SK-N-SH treated with all-trans-retinoic acid at 6 μM for 48 hours (cell line): ENCODE data around the gene LPXN.

Source experiments
- ATAC-seq: fragments of 200-7000 bp; cut with Tn5 transposase; 3 replicates; pipeline ENCODE4 v1.9.1; 2020; ENCODE audit warnings: mild to moderate bottlenecking, moderate library complexity
- ARNTL ChIP-seq: fragments of 450-650 bp; formaldehyde crosslinking; IDR thresholded peaks from 2 replicates; pipeline ENCODE4 v1.5.0; 2020; ENCODE audit warnings: low read depth, mild to moderate bottlenecking, moderate library complexity, borderline replicate concordance
- BACH2 ChIP-seq: fragments of 250-450 bp; sonication (Bioruptor Pico); IDR thresholded peaks from 2 replicates; pipeline ENCODE4 v1.9.0; 2021; ENCODE audit warnings: mild to moderate bottlenecking, borderline replicate concordance
- CSDC2 ChIP-seq: fragments of 250-450 bp; sonication (Bioruptor Pico); IDR thresholded peaks from 2 replicates; pipeline ENCODE4 v1.5.0; 2020; ENCODE audit warnings: mild to moderate bottlenecking, moderate library complexity
- ESRRG ChIP-seq: fragments of 250-450 bp; sonication (Bioruptor Pico); IDR thresholded peaks from 2 replicates; pipeline ENCODE4 v1.6.1; 2021; ENCODE audit warnings: mild to moderate bottlenecking
- GLIS3 ChIP-seq: fragments of 250-450 bp; sonication (Bioruptor Pico); IDR thresholded peaks from 2 replicates; pipeline ENCODE4 v1.5.0; 2020; ENCODE audit warnings: mild to moderate bottlenecking, moderate library complexity
- OSR1 ChIP-seq: fragments of 250-450 bp; sonication (Bioruptor Pico); IDR thresholded peaks from 2 replicates; pipeline ENCODE4 v1.8.0; 2022; ENCODE audit warnings: moderate library complexity, mild to moderate bottlenecking, inconsistent platforms
- POU6F1 ChIP-seq: fragments of 250-450 bp; sonication (Bioruptor Pico); IDR thresholded peaks from 2 replicates; pipeline ENCODE4 v1.8.0; 2021; ENCODE audit warnings: low read depth, mild to moderate bottlenecking, moderate library complexity, borderline replicate concordance
- RARB ChIP-seq: fragments of 250-450 bp; sonication (Bioruptor Pico); IDR thresholded peaks from 2 replicates; pipeline ENCODE4 v1.8.0; 2021; ENCODE audit warnings: mild to moderate bottlenecking, moderate library complexity
- SNAI2 ChIP-seq: fragments of 250-450 bp; sonication (Bioruptor Pico); IDR thresholded peaks from 2 replicates; pipeline ENCODE4 v1.5.0; 2020; ENCODE audit warnings: mild to moderate bottlenecking, moderate library complexity
- TCF4 ChIP-seq: fragments of 250-450 bp; sonication (Bioruptor Pico); IDR thresholded peaks from 2 replicates; pipeline ENCODE4 v1.8.0; 2021; ENCODE audit warnings: mild to moderate bottlenecking, moderate library complexity, borderline replicate concordance
- TOX ChIP-seq: fragments of 250-450 bp; sonication (Bioruptor Pico); IDR thresholded peaks from 2 replicates; pipeline ENCODE4 v1.8.0; 2021; ENCODE audit warnings: mild to moderate bottlenecking, moderate library complexity, borderline replicate concordance
- TSHZ2 ChIP-seq: fragments of 250-450 bp; sonication (Bioruptor Pico); IDR thresholded peaks from 2 replicates; pipeline ENCODE4 v1.5.0; 2020; ENCODE audit warnings: mild to moderate bottlenecking, moderate library complexity
- ZC3H10 ChIP-seq: fragments of 250-450 bp; sonication (Bioruptor Pico); IDR thresholded peaks from 2 replicates; pipeline ENCODE4 v1.5.1; 2021; ENCODE audit warnings: mild to moderate bottlenecking, moderate library complexity
- ZFP3 ChIP-seq: fragments of 250-450 bp; sonication (Bioruptor Pico); IDR thresholded peaks from 2 replicates; pipeline ENCODE4 v1.5.0; 2020; ENCODE audit warnings: mild to moderate bottlenecking, moderate library complexity
- ZFP30 ChIP-seq: fragments of 450-650 bp; formaldehyde crosslinking; IDR thresholded peaks from 2 replicates; pipeline ENCODE4 v1.5.0; 2022; ENCODE audit warnings: mild to moderate bottlenecking, moderate library complexity
- ZNF565 ChIP-seq: fragments of 450-650 bp; formaldehyde crosslinking; conservative IDR thresholded peaks from 2 replicates; pipeline ENCODE4 v1.5.0; 2020; ENCODE audit warnings: low read depth, mild to moderate bottlenecking, moderate library complexity
- ZNF70 ChIP-seq: fragments of 450-650 bp; formaldehyde crosslinking; IDR thresholded peaks from 2 replicates; pipeline ENCODE4 v1.5.0; 2020; ENCODE audit warnings: mild to moderate bottlenecking, moderate library complexity
- ZNF8 ChIP-seq: fragments of 450-650 bp; formaldehyde crosslinking; IDR thresholded peaks from 2 replicates; pipeline ENCODE4 v1.5.0; 2020; ENCODE audit warnings: mild to moderate bottlenecking, moderate library complexity
- TF ChIP-seq, protein P1 (sequence below): fragments of 250-450 bp; sonication (Bioruptor Pico); IDR thresholded peaks from 2 replicates; pipeline ENCODE4 v1.5.1; 2020; ENCODE audit warnings: low read depth, mild to moderate bottlenecking, moderate library complexity
- TF ChIP-seq, protein P2 (sequence below): fragments of 250-450 bp; sonication (Bioruptor Pico); IDR thresholded peaks from 2 replicates; pipeline ENCODE4 v1.5.1; 2021; ENCODE audit warnings: mild to moderate bottlenecking, moderate library complexity

Gene LPXN

DNA sequence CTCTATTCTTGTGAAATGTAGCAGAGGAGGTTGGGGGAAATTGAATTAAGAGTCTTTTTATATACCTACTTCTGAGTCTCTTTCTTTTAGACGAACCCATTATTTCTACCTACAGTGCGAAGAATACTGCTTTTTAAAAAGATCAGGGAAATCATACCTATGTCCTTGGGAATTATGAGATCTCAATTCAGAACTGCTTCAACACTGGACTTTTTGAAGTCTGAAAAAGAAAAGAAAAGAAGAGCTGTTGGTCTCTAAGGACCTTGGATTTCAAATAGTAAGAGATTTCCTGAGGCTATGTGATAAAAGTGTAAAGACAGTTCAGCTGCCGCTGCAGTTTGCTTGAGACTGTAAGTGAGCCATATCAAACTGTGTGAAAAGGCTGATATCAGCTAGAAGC is 64.0 kb downstream of the LPXN start:
- TF ChIP-seq OSR1 (no peak), TCF4 (CRISPR knock-in tag) (no peak), ZNF565 (CRISPR knock-in tag) (no peak), ZC3H10 (no peak), CSDC2 (no peak), RARB (CRISPR knock-in tag) (no peak), GLIS3 (CRISPR knock-in tag) (no peak), BACH2 (CRISPR knock-in tag) (no peak), TSHZ2 (no peak), ESRRG (no peak), ARNTL (CRISPR knock-in tag) (no peak), ZFP30 (CRISPR knock-in tag) (no peak), ZNF70 (CRISPR knock-in tag) (no peak), POU6F1 (CRISPR knock-in tag) (no peak), TOX (CRISPR knock-in tag) (no peak), ZFP3 (CRISPR knock-in tag) (no peak), ZNF8 (no peak)
- TF ChIP-seq, protein P1, sequence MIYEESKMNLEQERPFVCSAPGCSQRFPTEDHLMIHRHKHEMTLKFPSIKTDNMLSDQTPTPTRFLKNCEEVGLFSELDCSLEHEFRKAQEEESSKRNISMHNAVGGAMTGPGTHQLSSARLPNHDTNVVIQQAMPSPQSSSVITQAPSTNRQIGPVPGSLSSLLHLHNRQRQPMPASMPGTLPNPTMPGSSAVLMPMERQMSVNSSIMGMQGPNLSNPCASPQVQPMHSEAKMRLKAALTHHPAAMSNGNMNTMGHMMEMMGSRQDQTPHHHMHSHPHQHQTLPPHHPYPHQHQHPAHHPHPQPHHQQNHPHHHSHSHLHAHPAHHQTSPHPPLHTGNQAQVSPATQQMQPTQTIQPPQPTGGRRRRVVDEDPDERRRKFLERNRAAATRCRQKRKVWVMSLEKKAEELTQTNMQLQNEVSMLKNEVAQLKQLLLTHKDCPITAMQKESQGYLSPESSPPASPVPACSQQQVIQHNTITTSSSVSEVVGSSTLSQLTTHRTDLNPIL: no peak
- ATAC-seq: no peak

GRCh38 chr11:58509748-58510147 is 65.9 kb downstream of the LPXN start:
- ATAC-seq: no peak
- TF ChIP-seq POU6F1 (CRISPR knock-in tag): no peak
- no peak for TF ChIP-seq ZNF8
- TF ChIP-seq ZFP3 (CRISPR knock-in tag): no peak
- no peak for TF ChIP-seq ESRRG
- no peak for TF ChIP-seq TSHZ2
- no peak for TF ChIP-seq ZNF70 (CRISPR knock-in tag)
- TF ChIP-seq, protein P2, sequence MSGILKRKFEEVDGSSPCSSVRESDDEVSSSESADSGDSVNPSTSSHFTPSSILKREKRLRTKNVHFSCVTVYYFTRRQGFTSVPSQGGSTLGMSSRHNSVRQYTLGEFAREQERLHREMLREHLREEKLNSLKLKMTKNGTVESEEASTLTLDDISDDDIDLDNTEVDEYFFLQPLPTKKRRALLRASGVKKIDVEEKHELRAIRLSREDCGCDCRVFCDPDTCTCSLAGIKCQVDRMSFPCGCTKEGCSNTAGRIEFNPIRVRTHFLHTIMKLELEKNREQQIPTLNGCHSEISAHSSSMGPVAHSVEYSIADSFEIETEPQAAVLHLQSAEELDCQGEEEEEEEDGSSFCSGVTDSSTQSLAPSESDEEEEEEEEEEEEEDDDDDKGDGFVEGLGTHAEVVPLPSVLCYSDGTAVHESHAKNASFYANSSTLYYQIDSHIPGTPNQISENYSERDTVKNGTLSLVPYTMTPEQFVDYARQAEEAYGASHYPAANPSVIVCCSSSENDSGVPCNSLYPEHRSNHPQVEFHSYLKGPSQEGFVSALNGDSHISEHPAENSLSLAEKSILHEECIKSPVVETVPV (CRISPR knock-in tag): no peak
- TF ChIP-seq SNAI2 (CRISPR knock-in tag): no peak
